ENCODE data around the gene UPK1A.
"Not testable (repeated sequence)": the region's sequence is repeated elsewhere in the genome, so short reads cannot be mapped to it uniquely, and the experiment has no call there.

UPK1A gene

DNA sequence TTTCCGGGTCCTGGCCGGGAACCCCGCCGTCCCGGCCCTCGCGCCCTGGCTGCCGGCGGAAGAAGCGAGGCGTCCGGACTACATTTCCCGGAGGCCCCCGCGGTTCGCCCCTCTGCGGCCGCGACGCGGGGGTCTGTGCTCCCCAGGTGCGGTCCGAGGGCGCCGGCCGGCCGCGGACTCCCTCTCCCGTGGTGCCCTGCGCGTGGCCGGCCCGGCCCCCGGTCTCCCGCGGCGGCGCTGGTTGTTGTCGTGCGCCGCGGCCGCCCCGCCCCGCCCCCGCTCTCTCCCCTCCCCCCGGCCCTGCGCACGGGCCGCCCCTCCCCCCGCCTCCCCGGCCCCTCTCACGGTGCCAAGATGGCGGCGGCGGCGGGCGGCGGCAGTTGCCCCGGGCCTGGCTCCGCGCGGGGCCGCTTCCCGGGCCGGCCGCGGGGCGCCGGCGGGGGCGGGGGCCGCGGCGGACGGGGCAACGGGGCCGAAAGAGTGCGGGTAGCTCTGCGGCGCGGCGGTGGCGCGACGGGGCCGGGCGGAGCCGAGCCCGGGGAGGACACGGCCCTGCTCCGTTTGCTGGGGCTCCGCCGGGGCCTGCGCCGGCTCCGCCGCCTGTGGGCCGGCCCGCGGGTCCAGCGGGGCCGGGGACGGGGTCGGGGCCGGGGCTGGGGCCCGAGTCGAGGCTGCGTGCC, 51.5 kb downstream of the UPK1A start, which contains the start of gene KMT2B:
KMT2B (plus strand) TSS at position 339 of the 680 bp plus-strand sequence; CDS start at position 355, 16 bp downstream.
- Mint-ChIP-seq H3K27ac (ENCODE audit: low read depth) (peak within 1 kb of the TSS; percentile 98), H3K4me1 (peaks cover 60% of the 10 kb centered on the region), H3K9me3 (no peaks in the 10 kb centered on the region), H3K27me3 (no peaks in the 10 kb centered on the region), H3K4me3 (peak within 1 kb of the TSS; percentile 97), H3K36me3 (ENCODE audit: insufficient read depth) (peaks cover 31% of the 10 kb centered on the region)
- DNase-seq (ENCODE audit: low spot score in 2 of 2) (no peak), ATAC-seq (replicated peaks; ENCODE audit: extremely low read depth, poor library complexity, severe bottlenecking) (peak; percentile 18)

DNA sequence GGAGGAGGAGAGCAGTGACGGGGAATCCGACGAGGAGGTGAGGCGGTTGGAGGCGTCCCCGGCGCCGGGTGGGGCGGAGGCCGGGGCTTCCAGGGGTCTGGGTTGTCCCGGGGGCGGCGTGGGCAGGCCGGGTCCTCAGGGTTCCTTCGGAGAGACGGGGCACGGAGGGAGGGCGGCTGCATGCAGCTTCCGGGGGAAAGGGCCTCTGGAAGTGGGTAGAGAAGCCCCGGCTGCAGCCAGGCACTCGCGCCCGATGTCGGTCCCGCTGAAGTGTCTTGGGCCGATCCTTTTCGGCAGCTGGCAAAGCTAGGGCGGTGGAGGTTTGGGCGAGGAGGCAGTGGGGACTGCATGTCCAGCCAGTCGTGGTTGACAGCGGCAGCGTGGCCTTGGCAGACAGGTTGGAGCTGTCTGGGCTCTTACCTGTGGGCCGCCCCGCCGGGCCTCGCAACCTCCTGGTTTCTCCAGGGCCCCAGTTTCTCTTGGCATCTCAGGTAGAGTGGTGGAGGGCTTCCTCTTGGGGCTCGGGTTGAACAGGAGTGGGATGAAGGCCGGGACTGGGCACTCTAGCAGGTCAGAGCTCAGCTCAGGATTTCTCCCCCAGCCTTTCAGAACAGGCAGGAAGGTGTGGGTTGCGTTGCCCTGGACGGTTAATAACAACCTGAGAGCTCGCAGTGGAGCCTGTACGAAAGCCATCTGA, 52.2 kb downstream of the UPK1A start:
- peak overlapping the region; percentile 67 for H3K27ac Mint-ChIP-seq (ENCODE audit: low read depth)
- H3K27me3 Mint-ChIP-seq: no peaks in the 10 kb centered on the region
- H3K4me1 Mint-ChIP-seq: peaks cover 54% of the 10 kb centered on the region
- peaks cover 34% of the 10 kb centered on the region for H3K36me3 Mint-ChIP-seq (ENCODE audit: insufficient read depth)
- no peak for DNase-seq (ENCODE audit: low spot score in 2 of 2)
- peak overlapping the region; percentile 79 for H3K4me3 Mint-ChIP-seq
- no peak for ATAC-seq (replicated peaks; ENCODE audit: extremely low read depth, poor library complexity, severe bottlenecking)
- H3K9me3 Mint-ChIP-seq: no peaks in the 10 kb centered on the region

DNA sequence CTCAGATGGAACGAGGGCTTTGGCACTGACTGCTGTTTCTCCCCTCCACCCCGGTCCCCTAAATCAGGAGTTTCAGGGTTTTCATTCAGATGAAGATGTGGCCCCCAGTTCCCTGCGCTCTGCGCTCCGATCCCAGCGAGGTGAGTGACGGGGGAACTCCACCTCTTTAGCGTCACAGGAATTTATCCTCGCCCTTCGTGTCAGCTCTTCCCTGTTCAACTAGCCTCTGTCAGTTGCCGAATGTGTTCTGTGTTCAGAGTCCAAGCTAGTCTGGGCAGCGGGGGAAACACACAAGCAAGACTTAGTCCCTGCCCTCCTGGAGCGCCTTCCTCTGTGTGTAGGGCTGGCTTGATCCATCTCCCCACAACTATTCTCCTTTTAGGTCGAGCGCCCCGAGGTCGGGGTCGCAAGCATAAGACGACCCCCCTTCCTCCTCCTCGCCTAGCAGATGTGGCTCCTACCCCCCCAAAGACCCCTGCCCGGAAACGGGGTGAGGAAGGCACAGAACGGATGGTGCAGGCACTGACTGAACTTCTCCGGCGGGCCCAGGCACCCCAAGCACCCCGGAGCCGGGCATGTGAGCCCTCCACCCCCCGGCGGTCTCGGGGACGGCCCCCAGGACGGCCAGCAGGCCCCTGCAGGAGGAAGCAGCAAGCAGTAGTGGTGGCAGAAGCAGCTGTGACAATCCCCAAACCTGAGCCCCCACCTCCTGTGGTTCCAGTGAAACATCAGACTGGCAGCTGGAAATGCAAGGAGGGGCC, 53.3 kb downstream of the UPK1A start:
- DNase-seq (ENCODE audit: low spot score in 2 of 2): no peak
- no peaks in the 10 kb centered on the region for H3K27me3 Mint-ChIP-seq
- no peaks in the 10 kb centered on the region for H3K9me3 Mint-ChIP-seq
- peaks cover 39% of the 10 kb centered on the region for H3K36me3 Mint-ChIP-seq (ENCODE audit: insufficient read depth)
- H3K4me1 Mint-ChIP-seq: peaks cover 43% of the 10 kb centered on the region
- H3K27ac Mint-ChIP-seq (ENCODE audit: low read depth): no peak overlapping the region
- H3K4me3 Mint-ChIP-seq: peak overlapping the region; percentile 79
- no peak for ATAC-seq (replicated peaks; ENCODE audit: extremely low read depth, poor library complexity, severe bottlenecking)

DNA sequence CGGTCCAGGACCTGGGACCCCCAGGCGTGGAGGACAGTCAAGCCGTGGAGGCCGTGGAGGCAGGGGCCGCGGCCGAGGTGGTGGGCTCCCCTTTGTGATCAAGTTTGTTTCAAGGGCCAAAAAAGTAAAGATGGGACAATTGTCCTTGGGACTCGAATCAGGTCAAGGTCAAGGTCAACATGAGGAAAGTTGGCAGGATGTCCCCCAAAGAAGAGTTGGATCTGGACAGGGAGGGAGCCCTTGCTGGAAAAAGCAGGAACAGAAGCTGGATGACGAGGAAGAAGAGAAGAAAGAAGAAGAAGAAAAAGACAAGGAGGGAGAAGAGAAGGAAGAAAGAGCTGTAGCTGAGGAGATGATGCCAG, 53.8 kb downstream of the UPK1A start:
- no peaks in the 10 kb centered on the region for H3K27me3 Mint-ChIP-seq
- no peaks in the 10 kb centered on the region for H3K9me3 Mint-ChIP-seq
- peaks cover 37% of the 10 kb centered on the region for H3K4me1 Mint-ChIP-seq
- H3K36me3 Mint-ChIP-seq (ENCODE audit: insufficient read depth): peaks cover 42% of the 10 kb centered on the region
- H3K27ac Mint-ChIP-seq (ENCODE audit: low read depth): no peak overlapping the region
- no peak for DNase-seq (ENCODE audit: low spot score in 2 of 2)
- ATAC-seq (replicated peaks; ENCODE audit: extremely low read depth, poor library complexity, severe bottlenecking): no peak
- peak overlapping the region; percentile 30 for H3K4me3 Mint-ChIP-seq

DNA sequence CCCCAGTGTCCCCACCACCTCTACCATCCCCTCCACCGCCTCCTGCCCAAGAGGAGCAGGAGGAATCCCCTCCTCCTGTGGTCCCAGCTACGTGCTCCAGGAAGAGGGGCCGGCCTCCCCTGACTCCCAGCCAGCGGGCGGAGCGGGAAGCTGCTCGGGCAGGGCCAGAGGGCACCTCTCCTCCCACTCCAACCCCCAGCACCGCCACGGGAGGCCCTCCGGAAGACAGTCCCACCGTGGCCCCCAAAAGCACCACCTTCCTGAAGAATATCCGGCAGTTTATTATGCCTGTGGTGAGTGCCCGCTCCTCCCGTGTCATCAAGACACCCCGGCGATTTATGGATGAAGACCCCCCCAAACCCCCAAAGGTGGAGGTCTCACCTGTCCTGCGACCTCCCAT, 54.3 kb downstream of the UPK1A start:
- Mint-ChIP-seq H3K36me3 (ENCODE audit: insufficient read depth) (peaks cover 47% of the 10 kb centered on the region), H3K4me3 (peak overlapping the region; percentile 30), H3K4me1 (peaks cover 35% of the 10 kb centered on the region), H3K27me3 (no peaks in the 10 kb centered on the region), H3K9me3 (no peaks in the 10 kb centered on the region), H3K27ac (ENCODE audit: low read depth) (peak overlapping the region; percentile 51)
- no peak for DNase-seq (ENCODE audit: low spot score in 2 of 2)
- ATAC-seq (replicated peaks; ENCODE audit: extremely low read depth, poor library complexity, severe bottlenecking): no peak

DNA sequence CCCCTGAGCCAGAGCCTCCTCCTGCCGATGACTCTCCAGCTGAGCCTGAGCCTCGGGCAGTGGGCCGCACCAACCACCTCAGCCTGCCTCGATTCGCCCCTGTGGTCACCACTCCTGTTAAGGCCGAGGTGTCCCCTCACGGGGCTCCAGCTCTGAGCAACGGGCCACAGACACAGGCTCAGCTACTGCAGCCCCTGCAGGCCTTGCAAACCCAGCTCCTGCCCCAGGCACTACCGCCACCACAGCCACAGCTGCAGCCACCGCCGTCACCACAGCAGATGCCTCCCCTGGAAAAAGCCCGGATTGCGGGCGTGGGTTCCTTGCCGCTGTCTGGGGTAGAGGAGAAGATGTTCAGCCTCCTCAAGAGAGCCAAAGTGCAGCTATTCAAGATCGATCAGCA, 55.1 kb downstream of the UPK1A start:
- H3K36me3 Mint-ChIP-seq (ENCODE audit: insufficient read depth): peaks cover 50% of the 10 kb centered on the region
- DNase-seq (ENCODE audit: low spot score in 2 of 2) (no peak), ATAC-seq (replicated peaks; ENCODE audit: extremely low read depth, poor library complexity, severe bottlenecking) (no peak)
- peak overlapping the region; percentile 51 for H3K27ac Mint-ChIP-seq (ENCODE audit: low read depth)
- no peaks in the 10 kb centered on the region for H3K27me3 Mint-ChIP-seq
- H3K4me3 Mint-ChIP-seq: no peak overlapping the region
- peaks cover 28% of the 10 kb centered on the region for H3K4me1 Mint-ChIP-seq
- no peaks in the 10 kb centered on the region for H3K9me3 Mint-ChIP-seq

DNA sequence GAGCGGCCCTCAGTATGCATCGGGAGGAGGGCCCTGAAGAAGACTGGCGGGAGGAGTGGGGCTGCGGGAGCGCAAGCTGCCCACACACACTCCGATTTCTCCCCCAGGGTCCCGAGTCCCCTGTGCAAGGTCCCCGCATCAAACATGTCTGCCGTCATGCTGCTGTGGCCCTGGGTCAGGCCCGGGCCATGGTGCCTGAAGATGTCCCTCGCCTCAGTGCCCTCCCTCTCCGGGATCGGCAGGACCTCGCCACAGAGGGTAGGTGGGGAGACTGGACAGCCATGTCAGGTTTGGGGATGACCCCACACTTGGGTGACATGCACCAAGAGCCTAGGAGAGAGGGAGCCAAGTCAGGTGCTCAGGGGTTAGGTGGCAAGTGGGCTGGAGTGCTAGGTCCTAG, 56.1 kb downstream of the UPK1A start:
- no peaks in the 10 kb centered on the region for H3K27me3 Mint-ChIP-seq
- H3K4me1 Mint-ChIP-seq: peaks cover 18% of the 10 kb centered on the region
- H3K9me3 Mint-ChIP-seq: no peaks in the 10 kb centered on the region
- no peak overlapping the region for H3K4me3 Mint-ChIP-seq
- DNase-seq (ENCODE audit: low spot score in 2 of 2) (no peak), ATAC-seq (replicated peaks; ENCODE audit: extremely low read depth, poor library complexity, severe bottlenecking) (no peak)
- no peak overlapping the region for H3K27ac Mint-ChIP-seq (ENCODE audit: low read depth)
- peaks cover 48% of the 10 kb centered on the region for H3K36me3 Mint-ChIP-seq (ENCODE audit: insufficient read depth)

DNA sequence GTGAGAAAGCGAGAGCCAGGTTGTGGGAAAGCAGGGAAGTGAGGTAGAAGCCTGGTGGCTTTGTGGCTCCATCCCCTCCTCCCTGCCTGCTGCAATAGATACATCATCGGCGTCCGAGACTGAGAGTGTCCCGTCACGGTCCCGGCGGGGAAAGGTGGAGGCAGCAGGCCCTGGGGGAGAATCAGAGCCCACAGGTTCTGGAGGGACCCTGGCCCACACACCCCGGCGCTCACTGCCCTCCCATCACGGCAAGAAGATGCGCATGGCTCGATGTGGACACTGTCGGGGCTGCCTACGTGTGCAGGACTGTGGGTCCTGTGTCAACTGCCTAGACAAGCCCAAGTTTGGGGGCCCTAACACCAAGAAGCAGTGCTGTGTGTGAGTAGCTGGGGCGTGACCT, 56.6 kb downstream of the UPK1A start:
- ATAC-seq (replicated peaks; ENCODE audit: extremely low read depth, poor library complexity, severe bottlenecking): no peak
- no peaks in the 10 kb centered on the region for H3K27me3 Mint-ChIP-seq
- H3K27ac Mint-ChIP-seq (ENCODE audit: low read depth): no peak overlapping the region
- DNase-seq (ENCODE audit: low spot score in 2 of 2): no peak
- H3K4me3 Mint-ChIP-seq: no peak overlapping the region
- peaks cover 18% of the 10 kb centered on the region for H3K4me1 Mint-ChIP-seq
- H3K36me3 Mint-ChIP-seq (ENCODE audit: insufficient read depth): peaks cover 48% of the 10 kb centered on the region
- no peaks in the 10 kb centered on the region for H3K9me3 Mint-ChIP-seq

DNA sequence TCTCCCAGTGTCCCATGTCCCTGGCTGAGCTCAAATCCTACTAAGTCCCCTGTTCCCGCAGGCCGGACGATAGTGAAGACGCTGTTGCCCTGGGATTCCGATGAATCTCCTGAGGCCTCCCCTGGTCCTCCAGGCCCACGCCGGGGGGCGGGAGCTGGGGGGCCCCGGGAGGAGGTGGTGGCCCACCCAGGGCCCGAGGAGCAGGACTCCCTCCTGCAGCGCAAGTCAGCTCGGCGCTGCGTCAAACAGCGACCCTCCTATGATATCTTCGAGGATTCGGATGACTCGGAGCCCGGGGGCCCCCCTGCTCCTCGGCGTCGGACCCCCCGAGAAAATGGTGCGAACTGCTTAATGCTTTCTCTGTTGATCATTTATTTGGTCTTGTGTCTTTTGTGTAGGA, 57.4 kb downstream of the UPK1A start:
- Mint-ChIP-seq H3K9me3 (no peaks in the 10 kb centered on the region), H3K36me3 (ENCODE audit: insufficient read depth) (peaks cover 52% of the 10 kb centered on the region), H3K4me3 (no peak overlapping the region), H3K27me3 (no peaks in the 10 kb centered on the region), H3K4me1 (peaks cover 16% of the 10 kb centered on the region), H3K27ac (ENCODE audit: low read depth) (no peak overlapping the region)
- no peak for DNase-seq (ENCODE audit: low spot score in 2 of 2)
- ATAC-seq (replicated peaks; ENCODE audit: extremely low read depth, poor library complexity, severe bottlenecking): no peak

DNA sequence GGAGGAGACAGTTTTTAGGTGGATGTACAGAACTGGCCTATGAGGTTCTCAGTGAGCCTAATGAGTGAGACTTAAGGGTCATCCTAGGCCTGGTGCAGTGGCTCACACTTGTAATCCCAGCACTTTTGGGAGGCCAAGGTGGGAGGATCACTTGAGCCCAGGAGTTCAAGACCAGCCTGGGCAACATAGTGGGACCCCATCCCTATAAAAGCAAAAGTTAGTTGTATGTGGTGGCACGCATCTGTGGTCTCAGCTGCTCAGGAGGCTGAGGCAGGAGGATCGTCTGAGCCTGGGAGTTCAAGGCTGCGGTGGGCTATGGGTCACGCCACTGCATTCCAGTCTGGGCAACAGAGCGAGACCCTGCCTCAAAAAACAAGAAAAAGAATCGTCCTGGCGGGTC, 57.8 kb downstream of the UPK1A start:
- H3K9me3 Mint-ChIP-seq; H3K27me3 Mint-ChIP-seq; ATAC-seq (replicated peaks; ENCODE audit: extremely low read depth, poor library complexity, severe bottlenecking); H3K4me3 Mint-ChIP-seq; DNase-seq (ENCODE audit: low spot score in 2 of 2); H3K27ac Mint-ChIP-seq (ENCODE audit: low read depth): not testable (repeated sequence)
- Mint-ChIP-seq H3K4me1 (peaks cover 12% of the 10 kb centered on the region), H3K36me3 (ENCODE audit: insufficient read depth) (peaks cover 52% of the 10 kb centered on the region)

DNA sequence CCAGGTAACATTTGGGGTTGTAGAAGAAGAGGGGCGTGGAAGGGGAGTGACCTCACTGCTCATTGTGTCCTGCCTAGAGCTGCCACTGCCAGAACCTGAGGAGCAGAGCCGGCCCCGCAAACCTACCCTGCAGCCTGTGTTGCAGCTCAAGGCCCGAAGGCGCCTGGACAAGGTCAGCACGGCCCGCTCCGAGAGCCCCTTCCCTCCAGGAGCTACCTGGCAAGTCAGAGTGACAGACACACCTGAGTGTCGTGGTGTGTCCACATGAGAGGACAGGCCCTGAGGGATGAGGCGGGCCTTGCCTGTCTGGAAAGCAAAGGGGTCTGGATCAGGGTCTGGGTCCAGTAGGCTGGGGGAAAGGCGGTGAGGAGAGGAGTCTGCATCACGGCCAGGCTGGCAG, 58.2 kb downstream of the UPK1A start:
- no peaks in the 10 kb centered on the region for H3K27me3 Mint-ChIP-seq
- H3K27ac Mint-ChIP-seq (ENCODE audit: low read depth): no peak overlapping the region
- no peaks in the 10 kb centered on the region for H3K9me3 Mint-ChIP-seq
- peaks cover 52% of the 10 kb centered on the region for H3K36me3 Mint-ChIP-seq (ENCODE audit: insufficient read depth)
- no peak for DNase-seq (ENCODE audit: low spot score in 2 of 2)
- no peak overlapping the region for H3K4me3 Mint-ChIP-seq
- peaks cover 7% of the 10 kb centered on the region for H3K4me1 Mint-ChIP-seq
- no peak for ATAC-seq (replicated peaks; ENCODE audit: extremely low read depth, poor library complexity, severe bottlenecking)

DNA sequence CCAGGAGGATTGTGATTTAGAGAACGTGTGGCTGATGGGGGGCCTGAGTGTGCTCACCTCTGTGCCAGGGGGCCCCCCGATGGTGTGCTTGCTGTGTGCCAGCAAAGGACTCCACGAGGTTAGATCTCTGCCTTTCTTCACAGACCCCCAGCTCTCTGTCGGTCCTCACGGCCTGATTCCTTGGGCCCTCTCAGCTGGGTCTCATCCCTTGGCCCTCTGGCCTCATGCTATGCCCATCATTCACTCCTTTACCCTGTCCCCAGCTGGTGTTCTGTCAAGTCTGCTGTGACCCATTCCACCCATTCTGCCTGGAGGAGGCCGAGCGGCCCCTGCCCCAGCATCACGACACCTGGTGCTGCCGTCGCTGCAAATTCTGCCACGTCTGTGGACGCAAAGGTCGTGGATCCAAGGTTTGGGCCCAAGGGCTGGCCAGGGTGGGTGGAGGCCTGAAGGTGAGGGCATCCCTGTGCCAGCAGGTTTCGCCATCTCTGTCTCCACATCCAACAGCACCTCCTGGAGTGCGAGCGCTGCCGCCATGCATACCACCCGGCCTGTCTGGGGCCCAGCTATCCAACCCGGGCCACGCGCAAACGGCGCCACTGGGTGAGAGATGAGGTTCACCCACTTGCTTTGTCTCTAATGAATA, 59.0 kb downstream of the UPK1A start:
- DNase-seq (ENCODE audit: low spot score in 2 of 2): no peak
- ATAC-seq (replicated peaks; ENCODE audit: extremely low read depth, poor library complexity, severe bottlenecking): no peak
- Mint-ChIP-seq H3K27me3 (no peaks in the 10 kb centered on the region), H3K4me1 (peaks cover 7% of the 10 kb centered on the region), H3K27ac (ENCODE audit: low read depth) (no peak overlapping the region), H3K9me3 (no peaks in the 10 kb centered on the region), H3K36me3 (ENCODE audit: insufficient read depth) (peaks cover 55% of the 10 kb centered on the region), H3K4me3 (no peak overlapping the region)

Measured in central memory CD8-positive, alpha-beta T cell (primary cell).